Astrocyte (in vitro differentiated cells and primary cell): ENCODE data around the gene AJAP1.

Experiments used
- CTCF ChIP-seq: IDR thresholded peaks from 2 replicates; pipeline ENCODE4 v1.5.1; 2011; ENCODE audit warnings: low read depth, mild to moderate bottlenecking, inconsistent platforms, low read length, moderate library complexity; ENCODE audit not compliant: insufficient read depth
- EZH2 ChIP-seq: IDR thresholded peaks from 2 replicates; pipeline ENCODE4 v1.6.1; 2012; ENCODE audit warnings: mild to moderate bottlenecking, low read length, inconsistent platforms; ENCODE audit not compliant: insufficient read depth

DNA sequence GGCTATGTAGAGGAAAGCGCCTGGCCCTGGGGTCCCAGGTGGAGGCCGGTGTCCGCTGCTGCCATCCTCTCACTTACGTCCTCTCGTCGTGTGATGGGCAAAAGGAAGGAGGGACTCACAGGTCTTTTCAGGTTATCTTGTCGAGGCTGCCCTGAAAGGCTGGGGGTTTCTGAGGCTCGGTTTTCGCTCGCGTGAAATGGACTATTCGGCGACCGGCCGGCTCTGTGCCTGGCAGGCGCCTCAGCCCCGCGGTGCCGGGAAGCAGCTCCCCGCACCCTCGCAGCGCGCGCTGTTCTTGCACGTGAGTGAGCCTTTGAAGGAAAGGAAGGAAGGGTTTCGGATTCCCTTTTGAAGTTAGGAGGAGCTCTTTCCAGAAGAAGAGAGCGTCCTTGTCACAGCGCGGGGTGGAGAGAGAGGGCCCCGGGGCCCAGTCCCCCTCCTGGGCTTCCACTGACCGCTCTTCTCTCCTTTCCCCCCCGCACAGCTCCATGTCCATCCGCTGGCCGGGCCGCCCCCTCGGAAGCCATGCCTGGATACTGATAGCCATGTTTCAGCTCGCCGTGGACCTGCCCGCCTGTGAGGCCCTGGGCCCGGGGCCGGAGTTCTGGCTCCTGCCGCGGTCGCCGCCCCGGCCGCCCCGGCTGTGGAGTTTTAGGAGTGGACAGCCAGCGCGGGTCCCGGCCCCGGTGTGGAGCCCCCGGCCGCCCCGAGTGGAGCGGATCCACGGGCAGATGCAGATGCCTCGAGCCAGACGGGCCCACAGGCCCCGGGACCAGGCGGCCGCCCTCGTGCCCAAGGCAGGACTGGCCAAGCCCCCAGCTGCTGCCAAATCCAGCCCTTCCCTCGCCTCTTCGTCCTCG lies 57.2 kb downstream of the AJAP1 start:
- no peak for TF ChIP-seq EZH2
- TF ChIP-seq CTCF: no peak
